Gastrocnemius medialis (tissue), 4 donors: ENCODE data around the gene AGAP1.

Experiments
- POLR2A ChIP-seq, 2 donors: fragments of 450-650 bp; IDR thresholded peaks; one replicate each; pipeline ENCODE4 v1.6.1; 2017; ENCODE audit warnings: antibody characterized with exemption in 2 of 2, mild to moderate bottlenecking in 2 of 2, moderate library complexity in 2 of 2
- TF ChIP-seq, protein P1 (sequence below), 5 experiments: fragments of 450-650 bp in 3 of 5; fragments of 200-600 bp in 2 of 5; sonication (generic) in 2 of 5; IDR thresholded peaks in 4 of 5; conservative IDR thresholded peaks in 1 of 5; 1 replicate in 4 of 5; 2 replicates in 1 of 5; pipeline ENCODE4 v1.5.1; 2016 to 2019; ENCODE audit warnings: antibody characterized with exemption in 5 of 5, mild to moderate bottlenecking in 3 of 5, moderate library complexity in 3 of 5

DNA sequence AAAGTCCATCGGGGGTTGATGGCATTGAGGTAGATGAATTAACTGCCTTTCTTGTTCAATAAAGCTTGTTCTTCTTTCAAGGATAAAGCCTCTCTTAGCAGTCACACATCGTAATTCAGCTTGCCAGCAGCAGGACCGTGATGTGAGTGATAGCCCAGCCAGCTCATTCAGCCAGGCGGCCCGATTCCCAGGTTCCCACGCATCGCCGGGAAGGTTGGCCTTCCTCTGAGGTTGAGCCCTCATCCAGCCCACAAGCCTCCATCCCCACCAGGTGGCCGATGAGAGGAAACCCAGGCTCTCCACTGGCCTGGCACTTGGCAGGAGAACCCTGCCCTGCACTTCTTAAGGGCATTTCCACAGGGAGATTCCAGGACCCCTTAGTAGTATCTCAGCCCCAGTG, 4.7 kb downstream of the AGAP1 start:
- TF ChIP-seq, protein P1, sequence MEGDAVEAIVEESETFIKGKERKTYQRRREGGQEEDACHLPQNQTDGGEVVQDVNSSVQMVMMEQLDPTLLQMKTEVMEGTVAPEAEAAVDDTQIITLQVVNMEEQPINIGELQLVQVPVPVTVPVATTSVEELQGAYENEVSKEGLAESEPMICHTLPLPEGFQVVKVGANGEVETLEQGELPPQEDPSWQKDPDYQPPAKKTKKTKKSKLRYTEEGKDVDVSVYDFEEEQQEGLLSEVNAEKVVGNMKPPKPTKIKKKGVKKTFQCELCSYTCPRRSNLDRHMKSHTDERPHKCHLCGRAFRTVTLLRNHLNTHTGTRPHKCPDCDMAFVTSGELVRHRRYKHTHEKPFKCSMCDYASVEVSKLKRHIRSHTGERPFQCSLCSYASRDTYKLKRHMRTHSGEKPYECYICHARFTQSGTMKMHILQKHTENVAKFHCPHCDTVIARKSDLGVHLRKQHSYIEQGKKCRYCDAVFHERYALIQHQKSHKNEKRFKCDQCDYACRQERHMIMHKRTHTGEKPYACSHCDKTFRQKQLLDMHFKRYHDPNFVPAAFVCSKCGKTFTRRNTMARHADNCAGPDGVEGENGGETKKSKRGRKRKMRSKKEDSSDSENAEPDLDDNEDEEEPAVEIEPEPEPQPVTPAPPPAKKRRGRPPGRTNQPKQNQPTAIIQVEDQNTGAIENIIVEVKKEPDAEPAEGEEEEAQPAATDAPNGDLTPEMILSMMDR (IDR thresholded peaks at IDR 0.05 in 4 of 5, conservative IDR thresholded peaks at IDR 0.05 in 1 of 5), result no peak
- TF ChIP-seq POLR2A (IDR thresholded peaks at IDR 0.05), result no peak
